K562 (cell line): Measurements from ENCODE around the gene HSPA4L. TPM values are rescaled to one million over a fixed set of nuclear protein-coding genes. Genes with fewer than 3 reads are reported as not detected.

Source experiments
- CTCF ChIP-seq, 3 experiments: IDR thresholded peaks in 2 of 3; conservative IDR thresholded peaks in 1 of 3; 2 replicates each; pipeline ENCODE4 v1.5.1; 2011 to 2012; ENCODE audit warnings: low read length in 3 of 3, mild to moderate bottlenecking in 3 of 3, control low read depth in 2 of 3, improper control_type of control experiment in 1 of 3, inconsistent platforms in 1 of 3, low read depth in 1 of 3, mixed read lengths in 1 of 3, moderate library complexity in 1 of 3; ENCODE audit not compliant: insufficient read depth in 2 of 3
- DEAF1 ChIP-seq: fragments of 450-650 bp; formaldehyde crosslinking; IDR thresholded peaks from 2 replicates; pipeline ENCODE4 v1.4.0; 2020; ENCODE audit warnings: mild to moderate bottlenecking, moderate library complexity
- DIDO1 ChIP-seq: fragments of 450-650 bp; IDR thresholded peaks from 2 replicates; pipeline ENCODE4 v1.6.1; 2016; ENCODE audit warnings: low read depth, missing biosample characterization, missing genetic modification characterization
- ELF1 ChIP-seq: fragments of 200-800 bp; sonication (Bioruptor generic); IDR thresholded peaks from 2 replicates; pipeline ENCODE4 v1.6.1; 2016; ENCODE audit warnings: missing genetic modification characterization, missing compliant biosample characterization
- FOXA3 ChIP-seq, 2 experiments: fragments of 450-650 bp in 1 of 2; sonication (generic) in 1 of 2; formaldehyde crosslinking; IDR thresholded peaks in 1 of 2; conservative IDR thresholded peaks in 1 of 2; 2 replicates each; pipeline versions ENCODE4 v1.4.0 to v1.8.0; 2020 to 2022; ENCODE audit warnings: mild to moderate bottlenecking in 2 of 2, missing genetic modification reagents in 1 of 2
- HOXB6 ChIP-seq: fragments of 250-450 bp; sonication (Bioruptor Pico); IDR thresholded peaks from 2 replicates; pipeline ENCODE4 v1.5.1; 2022; ENCODE audit warnings: mild to moderate bottlenecking, borderline replicate concordance
- SMC3 ChIP-seq: conservative IDR thresholded peaks from 2 replicates; pipeline ENCODE4 v1.6.1; 2011; ENCODE audit warnings: low read depth, low read length, improper control_type of control experiment; ENCODE audit not compliant: insufficient read depth
- SREBF2 ChIP-seq: sonication (generic); formaldehyde crosslinking; IDR thresholded peaks from 2 replicates; pipeline ENCODE4 v1.4.0; 2020; ENCODE audit warnings: mild to moderate bottlenecking, missing genetic modification reagents
- TEAD4 ChIP-seq, 2 experiments: sonication (generic) in 1 of 2; formaldehyde crosslinking in 1 of 2; IDR thresholded peaks; 2 replicates each; pipeline versions ENCODE4 v1.6.1 to v1.8.0; 2012 to 2022; ENCODE audit warnings: borderline replicate concordance in 1 of 2, inconsistent platforms in 1 of 2, low read length in 1 of 2, mild to moderate bottlenecking in 1 of 2, missing genetic modification reagents in 1 of 2
- TFE3 ChIP-seq: fragments of 450-650 bp; formaldehyde crosslinking; IDR thresholded peaks from 2 replicates; pipeline ENCODE4 v1.4.0; 2020; ENCODE audit warnings: mild to moderate bottlenecking, mixed read lengths
- ZNF384 ChIP-seq: IDR thresholded peaks from 2 replicates; pipeline ENCODE4 v1.6.1; 2012; ENCODE audit warnings: low read depth, low read length, improper control_type of control experiment
- polyA plus RNA-seq, 8 experiments: library from polyadenylated mRNA; depleted of rRNA in 4 of 8; stranded (reverse) in 5 of 8; unstranded in 3 of 8; fragments of >200 nt; fragmentation: Nextera tagmentation in 2 of 8; fragmentation: Illumina TruSeq in 1 of 8; extraction: Ambion mirVana in 2 of 8; extraction: Trizol in 1 of 8; gene quantifications; 2 replicates each; pipeline versions ENCODE4 v1.2.1 to v1.2.3, GENCODE V29; 2011 to 2014; ENCODE audit warnings: inconsistent platforms in 1 of 8, missing spikeins in 1 of 8
- total RNA-seq, 7 experiments: library from RNA; depleted of rRNA in 6 of 7; stranded (reverse); fragments of >200 nt in 6 of 7; fragmentation: Illumina TruSeq in 2 of 7; extraction: Trizol in 2 of 7; gene quantifications; 2 replicates each; pipeline versions ENCODE4 v1.2.1 to v1.2.3, GENCODE V29; 2011 to 2021; ENCODE audit warnings: low replicate concordance in 1 of 7

HSPA4L gene
- total and polyA plus RNA-seq, 9 of the 15 experiments (the other 6 are each of a cell fraction or from before 2014, with no cell fraction given): 12.3 to 37.0 (median 21.7) TPM

GRCh38 chr4:127732623-127733328, 49.3 kb upstream of the HSPA4L start (continued):
- TF ChIP-seq TFE3 (CRISPR knock-in tag) (no peak), ELF1 (tag) (no peak), DIDO1 (no peak), CTCF (IDR thresholded peaks at IDR 0.05 in 2 of 3, conservative IDR thresholded peaks at IDR 0.05 in 1 of 3; ENCODE audit: insufficient read depth in 2 of 3, low read depth in 1 of 3, low read length in 3 of 3) (peak; percentile 38 to 76 (median 47); a peak in 4 of 6 replicates), SMC3 (peak; percentile 36; the same call in 1 of the 2 replicates), FOXA3 (CRISPR knock-in tag; conservative IDR thresholded peaks at IDR 0.05 in 1 of 2, IDR thresholded peaks at IDR 0.05 in 1 of 2) (no peak), DEAF1 (CRISPR knock-in tag) (peak; percentile 44; the same call in 1 of the 2 replicates), HOXB6 (CRISPR knock-in tag) (no peak), ZNF384 (peak; percentile 79), TEAD4 (IDR thresholded peaks at IDR 0.05; ENCODE audit: low read length) (no peak), TEAD4 (CRISPR knock-in tag; IDR thresholded peaks at IDR 0.05; ENCODE audit: borderline replicate concordance) (no peak), SREBF2 (CRISPR knock-in tag) (no peak)
